Measurements from ENCODE around the gene TJP2.

- TF ChIP-seq EZH2 (IDR thresholded peaks at IDR 0.05; ENCODE audit: borderline replicate concordance, insufficient read depth, low read length, poor library complexity, severe bottlenecking) (no peak), POLR2AphosphoS5 (IDR thresholded peaks at IDR 0.05) (no peak), REST (IDR thresholded peaks at IDR 0.05; ENCODE audit: borderline replicate concordance) (no peak), EP300 (conservative IDR thresholded peaks at IDR 0.05; ENCODE audit: poor library complexity, severe bottlenecking) (no peak), CTCF (IDR thresholded peaks at IDR 0.05; ENCODE audit: poor library complexity, severe bottlenecking) (no peak), RAD21 (conservative IDR thresholded peaks at IDR 0.05) (no peak), TAF1 (IDR thresholded peaks at IDR 0.05; ENCODE audit: low read depth) (no peak), MXI1 (conservative IDR thresholded peaks at IDR 0.05; ENCODE audit: poor library complexity, severe bottlenecking) (no peak), SMC3 (conservative IDR thresholded peaks at IDR 0.05; ENCODE audit: poor library complexity) (no peak)
Measured at GRCh38 chr9:69207503-69207902, 33.4 kb downstream of the TJP2 start.

Measured in neural cell (in vitro differentiated cells).